ENCODE results near the gene KATNAL1. TPM values are rescaled to one million over a fixed set of nuclear protein-coding genes. Genes with fewer than 3 reads are reported as not detected.
"Not testable (repeated sequence)": the region's sequence is repeated elsewhere in the genome, so short reads cannot be mapped to it uniquely, and the experiment has no call there.

KATNAL1 gene
- total RNA-seq, 4 donors from 2014 or later, result 8.9 to 27.6 (median 21.4) TPM

GRCh38 chr13:30276178-30276577 lies 31.2 kb downstream of the KATNAL1 start:
- no peak for TF ChIP-seq CTCF (IDR thresholded peaks at IDR 0.05)
- ATAC-seq (ENCODE audit: low FRiP score), result no peak
- DNase-seq (ENCODE audit: low spot score), result no peak

GRCh38 chr13:30274083-30274482 lies 33.3 kb downstream of the KATNAL1 start:
- no peak for DNase-seq (ENCODE audit: low spot score)
- TF ChIP-seq CTCF (IDR thresholded peaks at IDR 0.05), result no peak
- no peak for ATAC-seq (ENCODE audit: low FRiP score)

GRCh38 chr13:30270035-30270434 lies 37.3 kb downstream of the KATNAL1 start:
- DNase-seq (ENCODE audit: low spot score), result not testable (repeated sequence)

GRCh38 chr13:30268673-30269072 lies 38.7 kb downstream of the KATNAL1 start:
- TF ChIP-seq CTCF (IDR thresholded peaks at IDR 0.05), result no peak
- ATAC-seq (ENCODE audit: low FRiP score), result no peak

More at GRCh38 chr13:30270035-30270434, 37.3 kb downstream of the KATNAL1 start:
- not testable (repeated sequence) for ATAC-seq (ENCODE audit: low FRiP score)

GRCh38 chr13:30266756-30267155 lies 40.6 kb downstream of the KATNAL1 start:
- no peak for TF ChIP-seq CTCF (IDR thresholded peaks at IDR 0.05)
- ATAC-seq (ENCODE audit: low FRiP score) (no peak), DNase-seq (ENCODE audit: low spot score) (no peak)

More at GRCh38 chr13:30268673-30269072, 38.7 kb downstream of the KATNAL1 start:
- DNase-seq (ENCODE audit: low spot score), result no peak

GRCh38 chr13:30259149-30259733 lies 48.1 kb downstream of the KATNAL1 start:
- DNase-seq (ENCODE audit: low spot score); ATAC-seq (ENCODE audit: low FRiP score): not testable (repeated sequence)

GRCh38 chr13:30257468-30258099 lies 49.8 kb downstream of the KATNAL1 start:
- ATAC-seq (ENCODE audit: low FRiP score), result no peak
- no peak for DNase-seq (ENCODE audit: low spot score)
- no peak for TF ChIP-seq CTCF (IDR thresholded peaks at IDR 0.05)

- ATAC-seq (ENCODE audit: low FRiP score) (no peak), DNase-seq (ENCODE audit: low spot score) (no peak)
- no peak for TF ChIP-seq CTCF (IDR thresholded peaks at IDR 0.05)
These were observed 50.5 kb downstream of the KATNAL1 start for GRCh38 chr13:30256713-30257467.

Data from omental fat pad (tissue), 4 donors.